HG03097 (cell line): ENCODE measurements around the gene LPP.

Source experiments
- ATAC-seq: cut with Tn5 transposase; IDR thresholded peaks from one replicate; pipeline ENCODE4 v1.9.1; 2021; ENCODE audit not compliant: unreplicated experiment, low FRiP score

The LPP gene

GRCh38 chr3:188487652-188488051 lies 333.7 kb downstream of the LPP start:
- ATAC-seq = no peak

- ATAC-seq = no peak
Observed at GRCh38 chr3:188488801-188489200, 334.8 kb downstream of the LPP start.

GRCh38 chr3:188489639-188490405 lies 335.9 kb downstream of the LPP start:
- ATAC-seq = no peak

- ATAC-seq = no peak
Observed at GRCh38 chr3:188490416-188490815, 336.5 kb downstream of the LPP start.

- no peak for ATAC-seq
Observed at GRCh38 chr3:188491276-188491687, 337.3 kb downstream of the LPP start.

GRCh38 chr3:188496390-188496789 lies 342.4 kb downstream of the LPP start:
- no peak for ATAC-seq

GRCh38 chr3:188497021-188497420 lies 343.1 kb downstream of the LPP start:
- ATAC-seq = no peak

GRCh38 chr3:188503647-188504046 lies 349.7 kb downstream of the LPP start:
- ATAC-seq = no peak

GRCh38 chr3:188505151-188505550 lies 351.2 kb downstream of the LPP start:
- ATAC-seq = no peak

GRCh38 chr3:188505911-188506310 lies 352.0 kb downstream of the LPP start:
- ATAC-seq = no peak

GRCh38 chr3:188506446-188506845 lies 352.5 kb downstream of the LPP start:
- ATAC-seq = no peak

- no peak for ATAC-seq
Observed at GRCh38 chr3:188507244-188507720, 353.3 kb downstream of the LPP start.

- ATAC-seq = no peak
Observed at GRCh38 chr3:188508454-188508853, 354.5 kb downstream of the LPP start.

- no peak for ATAC-seq
Observed at GRCh38 chr3:188509316-188509715, 355.4 kb downstream of the LPP start.

- no peak for ATAC-seq
Observed at GRCh38 chr3:188510366-188510765, 356.4 kb downstream of the LPP start.

GRCh38 chr3:188513662-188514328 lies 359.8 kb downstream of the LPP start:
- no peak for ATAC-seq

- ATAC-seq = no peak
Observed at GRCh38 chr3:188516515-188516914, 362.6 kb downstream of the LPP start.

- no peak for ATAC-seq
Observed at GRCh38 chr3:188518416-188518815, 364.5 kb downstream of the LPP start.

- ATAC-seq = no peak
Observed at GRCh38 chr3:188518835-188519452, 365.0 kb downstream of the LPP start.

GRCh38 chr3:188520466-188520865 lies 366.5 kb downstream of the LPP start:
- ATAC-seq = no peak

GRCh38 chr3:188522115-188522514 lies 368.2 kb downstream of the LPP start:
- no peak for ATAC-seq

- no peak for ATAC-seq
Observed at GRCh38 chr3:188523291-188523690, 369.3 kb downstream of the LPP start.
